Adipocyte (in vitro differentiated cells): ENCODE measurements around the gene PACS1.

Experiments
- DNase-seq: peaks from one replicate; pipeline ENCODE4 v3.0.0-alpha.2; 2015; ENCODE audit warnings: low read depth
- H3K27me3 ChIP-seq: replicated peaks from 2 replicates; pipeline ENCODE4 v1.7.0; 2013; ENCODE audit warnings: mild to moderate bottlenecking, low read length, moderate library complexity; ENCODE audit not compliant: control insufficient read depth, insufficient read depth
- H3K36me3 ChIP-seq: 2 replicates; pipeline ENCODE4 v1.7.0; 2013; ENCODE audit warnings: low read length, mild to moderate bottlenecking, moderate library complexity; ENCODE audit not compliant: control insufficient read depth, insufficient read depth, severe bottlenecking
- H3K4me1 ChIP-seq: 2 replicates; pipeline ENCODE4 v1.7.0; 2013; ENCODE audit warnings: mild to moderate bottlenecking, low read length, moderate library complexity; ENCODE audit not compliant: control insufficient read depth, insufficient read depth
- H3K4me3 ChIP-seq: 2 replicates; pipeline ENCODE4 v1.7.0; 2013; ENCODE audit warnings: mild to moderate bottlenecking, low read length, moderate library complexity
- H3K9ac ChIP-seq: 2 replicates; pipeline ENCODE4 v1.7.0; 2013; ENCODE audit warnings: mild to moderate bottlenecking, low read length, moderate library complexity
- H3K9me3 ChIP-seq: 2 replicates; pipeline ENCODE4 v1.7.0; 2013; ENCODE audit warnings: mild to moderate bottlenecking, low read length, moderate library complexity; ENCODE audit not compliant: control insufficient read depth

Gene PACS1

GRCh38 chr11:66233301-66233700 is 163.2 kb downstream of the PACS1 start:
- Histone ChIP-seq H3K4me3 (no peak overlapping the region), H3K9ac (no peak overlapping the region), H3K36me3 (peaks cover 68% of the 10 kb centered on the region), H3K27me3 (no peaks in the 10 kb centered on the region), H3K4me1 (no peaks in the 10 kb centered on the region), H3K9me3 (no peaks in the 10 kb centered on the region)
- DNase-seq = no peak

GRCh38 chr11:66235141-66235540 is 165.1 kb downstream of the PACS1 start:
- no peaks in the 10 kb centered on the region for H3K27me3 ChIP-seq
- peaks cover 79% of the 10 kb centered on the region for H3K36me3 ChIP-seq
- H3K9ac ChIP-seq = no peak overlapping the region
- H3K4me3 ChIP-seq = no peak overlapping the region
- no peaks in the 10 kb centered on the region for H3K9me3 ChIP-seq
- H3K4me1 ChIP-seq = no peaks in the 10 kb centered on the region
- DNase-seq = no peak

GRCh38 chr11:66237867-66238266 is 167.8 kb downstream of the PACS1 start:
- DNase-seq = no peak
- Histone ChIP-seq H3K36me3 (peaks cover 67% of the 10 kb centered on the region), H3K4me3 (no peak overlapping the region), H3K9ac (no peak overlapping the region), H3K9me3 (no peaks in the 10 kb centered on the region), H3K27me3 (no peaks in the 10 kb centered on the region), H3K4me1 (no peaks in the 10 kb centered on the region)

- Histone ChIP-seq H3K36me3 (peaks cover 57% of the 10 kb centered on the region), H3K4me1 (no peaks in the 10 kb centered on the region), H3K27me3 (no peaks in the 10 kb centered on the region), H3K9ac (no peak overlapping the region), H3K9me3 (no peaks in the 10 kb centered on the region), H3K4me3 (no peak overlapping the region)
- no peak for DNase-seq
Measured at GRCh38 chr11:66238786-66239413, 168.8 kb downstream of the PACS1 start.

- Histone ChIP-seq H3K4me3 (no peak overlapping the region), H3K27me3 (no peaks in the 10 kb centered on the region), H3K4me1 (no peaks in the 10 kb centered on the region), H3K9me3 (no peaks in the 10 kb centered on the region), H3K9ac (no peak overlapping the region), H3K36me3 (peaks cover 51% of the 10 kb centered on the region)
- no peak for DNase-seq
Measured at GRCh38 chr11:66239511-66239910, 169.4 kb downstream of the PACS1 start.

- Histone ChIP-seq H3K9me3 (no peaks in the 10 kb centered on the region), H3K4me3 (no peak overlapping the region), H3K36me3 (peaks cover 47% of the 10 kb centered on the region), H3K9ac (no peak overlapping the region), H3K4me1 (no peaks in the 10 kb centered on the region), H3K27me3 (no peaks in the 10 kb centered on the region)
- no peak for DNase-seq
Measured at GRCh38 chr11:66239998-66240780, 170.1 kb downstream of the PACS1 start.

- DNase-seq = no peak
- H3K36me3 ChIP-seq = peaks cover 41% of the 10 kb centered on the region
- H3K4me1 ChIP-seq = no peaks in the 10 kb centered on the region
- H3K9ac ChIP-seq = no peak overlapping the region
- no peaks in the 10 kb centered on the region for H3K9me3 ChIP-seq
- H3K27me3 ChIP-seq = no peaks in the 10 kb centered on the region
- no peak overlapping the region for H3K4me3 ChIP-seq
Measured at GRCh38 chr11:66240781-66241136, 170.7 kb downstream of the PACS1 start.

- H3K4me1 ChIP-seq = peaks cover 4% of the 10 kb centered on the region
- peaks cover 34% of the 10 kb centered on the region for H3K36me3 ChIP-seq
Measured at GRCh38 chr11:66242095-66242765, 172.2 kb downstream of the PACS1 start.

GRCh38 chr11:66243782-66244535 is 173.9 kb downstream of the PACS1 start:
- peaks cover 27% of the 10 kb centered on the region for H3K36me3 ChIP-seq
- no peak overlapping the region for H3K9ac ChIP-seq
- no peaks in the 10 kb centered on the region for H3K27me3 ChIP-seq
- DNase-seq = no peak
- no peaks in the 10 kb centered on the region for H3K9me3 ChIP-seq
- no peak overlapping the region for H3K4me3 ChIP-seq
- H3K4me1 ChIP-seq = peaks cover 4% of the 10 kb centered on the region

More at GRCh38 chr11:66242095-66242765, 172.2 kb downstream of the PACS1 start:
- H3K9me3 ChIP-seq = no peaks in the 10 kb centered on the region
- no peak overlapping the region for H3K9ac ChIP-seq
- H3K27me3 ChIP-seq = no peaks in the 10 kb centered on the region
- DNase-seq = no peak
- no peak overlapping the region for H3K4me3 ChIP-seq

- H3K27me3 ChIP-seq = no peaks in the 10 kb centered on the region
- no peak overlapping the region for H3K9ac ChIP-seq
- H3K4me1 ChIP-seq = peaks cover 4% of the 10 kb centered on the region
- H3K9me3 ChIP-seq = no peaks in the 10 kb centered on the region
- H3K36me3 ChIP-seq = peaks cover 4% of the 10 kb centered on the region
- no peak overlapping the region for H3K4me3 ChIP-seq
- DNase-seq = no peak
Measured at GRCh38 chr11:66247295-66247694, 177.2 kb downstream of the PACS1 start.

GRCh38 chr11:66247801-66248200 is 177.7 kb downstream of the PACS1 start:
- Histone ChIP-seq H3K4me1 (peaks cover 9% of the 10 kb centered on the region), H3K9ac (no peak overlapping the region), H3K4me3 (no peak overlapping the region), H3K27me3 (no peaks in the 10 kb centered on the region), H3K9me3 (no peaks in the 10 kb centered on the region), H3K36me3 (no peaks in the 10 kb centered on the region)
- no peak for DNase-seq
